Esophagus muscularis mucosa (tissue), 4 donors: ENCODE data around the gene SCUBE2. TPM values are rescaled to one million over a fixed set of nuclear protein-coding genes. Genes with fewer than 3 reads are reported as not detected.

Experiments used
- DNase-seq: peaks from one replicate; pipeline ENCODE4 v3.0.0-alpha.2; 2017; ENCODE audit errors: extremely low spot score
- H3K27ac ChIP-seq, 4 donors: fragments of 200-600 bp; sonication (generic); replicated peaks in 1 of 4; 1 replicate in 3 of 4; 2 replicates in 1 of 4; pipeline ENCODE4 v1.5.1; 2016 to 2019; ENCODE audit warnings: mild to moderate bottlenecking in 1 of 4
- H3K27me3 ChIP-seq, 4 donors: fragments of 200-600 bp; sonication (generic); one replicate each; pipeline versions ENCODE4 v1.5.1 to v1.6.0; 2016 to 2019
- H3K36me3 ChIP-seq, 4 donors: fragments of 200-600 bp; sonication (generic); one replicate each; pipeline ENCODE4 v1.5.1; 2016 to 2019
- H3K4me1 ChIP-seq, 4 donors: fragments of 200-600 bp; sonication (generic); one replicate each; pipeline ENCODE4 v1.5.1; 2016 to 2019
- H3K4me3 ChIP-seq, 4 donors: fragments of 200-600 bp; sonication (generic); 1 replicate in 2 of 4; 2 replicates in 2 of 4; pipeline ENCODE4 v1.5.1; 2016 to 2019; ENCODE audit warnings: mild to moderate bottlenecking in 4 of 4, moderate library complexity in 1 of 4
- H3K9me3 ChIP-seq, 4 donors: fragments of 200-600 bp; sonication (generic); 1 replicate in 3 of 4; 2 replicates in 1 of 4; pipeline ENCODE4 v1.5.1; 2016 to 2019
- EP300 ChIP-seq: sonication (generic); formaldehyde crosslinking; IDR thresholded peaks from one replicate; pipeline ENCODE4 v1.6.1; 2017; ENCODE audit warnings: antibody characterized with exemption
- POLR2A ChIP-seq: fragments of 450-650 bp; IDR thresholded peaks from one replicate; pipeline ENCODE4 v1.6.1; 2017; ENCODE audit warnings: antibody characterized with exemption, moderate library complexity, mild to moderate bottlenecking, low read depth
- POLR2AphosphoS5 ChIP-seq, 2 donors: sonication (generic); formaldehyde crosslinking; IDR thresholded peaks; one replicate each; pipeline ENCODE4 v1.6.1; 2017; ENCODE audit warnings: antibody characterized with exemption in 2 of 2
- WGBS: methylation state at CpG from one replicate; pipeline ENCODE4 v1.1.5; 2018; 5-methylcytosine and 5-hydroxymethylcytosine counted together
- intact Hi-C: fragments of 100-400 bp; cut with DNase I; formaldehyde crosslinking; loops from one replicate; pipeline ENCODE4 v1.15.1; 2023
- total RNA-seq, 4 donors: library from RNA; depleted of rRNA; stranded (reverse); fragments of >200 nt; gene quantifications; one replicate each; pipeline versions ENCODE4 v1.1.0 to v1.2.1, GENCODE V29; 2016
- TF ChIP-seq, protein P1 (sequence below), 3 experiments: fragments of 200-600 bp in 2 of 3; fragments of 450-650 bp in 1 of 3; sonication (generic) in 2 of 3; IDR thresholded peaks; one replicate each; pipeline ENCODE4 v1.5.1; 2017 to 2019; ENCODE audit warnings: antibody characterized with exemption in 3 of 3, mild to moderate bottlenecking in 2 of 3, moderate library complexity in 1 of 3

The SCUBE2 gene
- total RNA-seq, 4 donors from 2014 or later: 1.7 to 11.5 (median 8.2) TPM

DNA sequence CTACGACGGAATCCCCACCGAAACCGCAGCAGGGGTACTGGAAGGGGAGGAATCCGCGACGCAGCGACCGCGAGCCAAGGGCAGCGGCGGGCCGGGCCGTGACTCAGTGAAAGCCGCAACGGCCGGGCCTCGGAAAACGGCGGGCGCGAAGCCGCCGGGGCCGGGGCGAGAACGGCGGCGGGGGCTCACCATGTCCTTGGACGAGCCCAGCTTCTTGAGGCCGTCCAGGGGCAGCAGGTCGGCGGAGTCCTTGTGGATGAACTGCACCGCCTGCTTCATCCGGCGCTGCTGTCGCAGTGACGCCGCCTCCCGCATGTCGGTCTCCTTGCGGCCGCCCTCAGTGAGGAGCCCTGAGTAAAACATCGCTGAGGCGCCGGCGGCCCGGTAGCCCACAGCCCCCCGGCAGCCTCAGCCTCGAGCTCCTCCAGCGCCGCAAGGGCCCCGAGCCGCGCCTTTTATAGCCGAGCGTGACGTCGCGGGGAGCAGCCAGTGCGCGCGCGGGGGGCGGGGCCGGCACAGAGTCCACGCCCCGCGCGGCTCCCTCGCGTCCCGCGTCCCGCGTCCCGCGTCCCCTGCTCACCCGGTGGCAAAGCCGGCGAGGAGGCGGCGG is 87.7 kb downstream of the SCUBE2 start, which contains the start of gene NRIP3:
Gene NRIP3, minus strand, starts transcription at position 429 of the 610 bp plus-strand sequence. Its CDS starts 66 bp downstream, at position 363.
- Histone ChIP-seq H3K27me3 (peaks cover 0 to 4% (median 0%) of the 10 kb centered on the region in 4 donors), H3K36me3 (no peaks in the 10 kb centered on the region), H3K27ac (peak within 1 kb of the TSS in 3 of 4 donors; percentile 3 to 45 (median 4)), H3K4me3 (peak within 1 kb of the TSS; percentile 54 to 68 (median 60)), H3K4me1 (peaks cover 18 to 22% (median 19%) of the 10 kb centered on the region in 4 donors), H3K9me3 (no peaks in the 10 kb centered on the region)
- intact Hi-C loops: no loop called here
- WGBS: 0% methylated on average over 4 of the region's 83 CpGs
- TF ChIP-seq POLR2A (no peak), EP300 (no peak), POLR2AphosphoS5 (IDR thresholded peaks at IDR 0.05) (peak; percentile 55 to 57)
- TF ChIP-seq, protein P1, sequence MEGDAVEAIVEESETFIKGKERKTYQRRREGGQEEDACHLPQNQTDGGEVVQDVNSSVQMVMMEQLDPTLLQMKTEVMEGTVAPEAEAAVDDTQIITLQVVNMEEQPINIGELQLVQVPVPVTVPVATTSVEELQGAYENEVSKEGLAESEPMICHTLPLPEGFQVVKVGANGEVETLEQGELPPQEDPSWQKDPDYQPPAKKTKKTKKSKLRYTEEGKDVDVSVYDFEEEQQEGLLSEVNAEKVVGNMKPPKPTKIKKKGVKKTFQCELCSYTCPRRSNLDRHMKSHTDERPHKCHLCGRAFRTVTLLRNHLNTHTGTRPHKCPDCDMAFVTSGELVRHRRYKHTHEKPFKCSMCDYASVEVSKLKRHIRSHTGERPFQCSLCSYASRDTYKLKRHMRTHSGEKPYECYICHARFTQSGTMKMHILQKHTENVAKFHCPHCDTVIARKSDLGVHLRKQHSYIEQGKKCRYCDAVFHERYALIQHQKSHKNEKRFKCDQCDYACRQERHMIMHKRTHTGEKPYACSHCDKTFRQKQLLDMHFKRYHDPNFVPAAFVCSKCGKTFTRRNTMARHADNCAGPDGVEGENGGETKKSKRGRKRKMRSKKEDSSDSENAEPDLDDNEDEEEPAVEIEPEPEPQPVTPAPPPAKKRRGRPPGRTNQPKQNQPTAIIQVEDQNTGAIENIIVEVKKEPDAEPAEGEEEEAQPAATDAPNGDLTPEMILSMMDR (IDR thresholded peaks at IDR 0.05): peak in 1 of 3 experiments; percentile 6
- DNase-seq: no peak

DNA sequence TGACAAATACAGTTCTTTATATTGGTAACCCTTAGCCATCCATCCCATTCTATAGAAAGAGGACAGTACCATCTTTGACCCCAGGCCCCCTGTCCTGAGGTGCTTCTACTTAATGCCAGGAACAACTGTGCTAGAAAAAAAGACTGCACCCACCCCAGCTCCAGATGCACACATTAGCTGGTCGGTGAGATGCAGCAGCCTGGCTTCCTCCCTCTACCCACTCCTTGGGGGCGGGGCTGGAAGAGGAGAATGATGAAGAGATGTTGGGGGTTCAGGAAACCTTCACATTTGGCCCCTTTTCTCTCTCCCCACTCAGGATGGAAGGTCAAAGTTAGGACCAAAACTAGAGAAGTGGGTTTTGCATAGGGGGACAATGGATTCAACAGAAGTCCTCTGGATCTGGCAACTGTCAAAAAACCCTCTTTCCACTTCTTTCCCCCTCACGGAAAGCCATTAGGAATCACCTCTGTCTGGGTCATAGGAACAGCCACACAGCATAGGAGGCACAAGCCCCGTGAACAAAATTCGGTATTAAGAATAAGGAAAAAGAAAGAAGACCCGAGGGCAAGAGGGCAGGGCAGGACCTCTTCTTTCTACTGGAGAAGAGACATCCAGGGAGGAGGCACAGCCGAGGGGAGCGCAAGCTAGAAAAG is 88.4 kb downstream of the SCUBE2 start:
- intact Hi-C loops: no loop called here
- Histone ChIP-seq H3K36me3 (no peaks in the 10 kb centered on the region), H3K4me1 (peaks cover 18 to 22% (median 19%) of the 10 kb centered on the region in 4 donors), H3K27ac (peak overlapping the region in 1 of 4 donors; percentile 45), H3K27me3 (peaks cover 0 to 4% (median 0%) of the 10 kb centered on the region in 4 donors), H3K4me3 (peak overlapping the region; percentile 54 to 68 (median 60)), H3K9me3 (no peaks in the 10 kb centered on the region)
- TF ChIP-seq EP300 (no peak), POLR2AphosphoS5 (IDR thresholded peaks at IDR 0.05) (no peak), POLR2A (no peak)
- TF ChIP-seq, protein P1 (IDR thresholded peaks at IDR 0.05): no peak
- DNase-seq: no peak
- WGBS: 27% methylated on average over 8 of the region's 8 CpGs

DNA sequence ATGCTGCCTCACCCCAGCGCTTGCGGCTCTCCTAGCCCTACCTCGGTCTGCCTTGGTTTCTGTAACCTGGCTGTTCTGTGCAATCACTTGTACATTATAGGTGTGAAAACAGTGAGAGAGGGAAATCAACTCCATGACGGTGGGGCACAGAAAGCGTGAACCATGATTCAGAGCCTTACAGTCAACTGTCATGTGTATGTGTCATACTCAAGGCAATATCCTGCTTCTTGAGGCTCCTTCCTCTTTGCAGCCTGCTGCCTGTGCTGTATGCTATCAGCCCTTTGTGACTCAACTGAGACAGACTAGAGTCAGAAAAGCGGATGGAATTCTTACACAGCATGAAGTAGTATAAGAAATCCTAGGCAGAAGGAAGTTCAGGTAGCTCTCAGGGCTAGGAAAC is 89.7 kb downstream of the SCUBE2 start:
- Histone ChIP-seq H3K27ac (no peak overlapping the region), H3K9me3 (no peaks in the 10 kb centered on the region), H3K27me3 (peaks cover 0 to 4% (median 0%) of the 10 kb centered on the region in 4 donors), H3K36me3 (no peaks in the 10 kb centered on the region), H3K4me1 (peaks cover 18 to 22% (median 19%) of the 10 kb centered on the region in 4 donors), H3K4me3 (no peak overlapping the region)
- intact Hi-C loops: no loop called here
- TF ChIP-seq, protein P1 (IDR thresholded peaks at IDR 0.05): no peak
- no peak for DNase-seq
- 78% methylated on average over 6 of the region's 6 CpGs for WGBS

DNA sequence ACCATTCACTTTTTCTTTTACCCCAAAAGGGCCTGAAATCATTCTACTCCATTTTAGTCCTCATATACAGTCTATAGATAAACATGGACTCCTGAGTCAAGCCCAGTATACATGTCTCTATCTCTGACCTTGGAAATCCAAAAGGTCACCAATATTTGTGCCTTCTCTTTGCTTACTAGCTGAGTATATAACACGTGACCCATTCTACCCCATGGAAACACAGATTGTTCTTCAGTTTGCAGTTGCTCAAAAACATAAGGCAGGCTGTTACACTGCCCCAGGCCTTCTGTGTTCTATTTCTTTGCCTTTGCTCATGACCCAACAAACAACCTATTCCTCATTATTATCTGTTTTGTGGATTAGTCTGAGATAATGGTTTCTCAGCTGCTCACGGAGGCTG is 93.4 kb downstream of the SCUBE2 start:
- no peak for DNase-seq
- Histone ChIP-seq H3K9me3 (no peaks in the 10 kb centered on the region), H3K4me1 (peaks cover 2 to 4% (median 3%) of the 10 kb centered on the region in 4 donors), H3K27me3 (no peaks in the 10 kb centered on the region), H3K36me3 (no peaks in the 10 kb centered on the region), H3K27ac (no peak overlapping the region), H3K4me3 (no peak overlapping the region)
- intact Hi-C loops: no loop called here
- 90% methylated on average over 2 of the region's 2 CpGs for WGBS
- TF ChIP-seq, protein P1 (IDR thresholded peaks at IDR 0.05): no peak
- TF ChIP-seq POLR2A (no peak), POLR2AphosphoS5 (IDR thresholded peaks at IDR 0.05) (no peak), EP300 (no peak)
